Stimulated activated CD4-positive, alpha-beta T cell treated with anti-CD3 and anti-CD28 coated beads, Interleukin-2, amount 100 ng/mL, for 48 hours (primary cell): ENCODE measurements around the gene HBB.

ENCODE experiments used
- DNase-seq, 2 donors: peaks; one replicate each; pipeline ENCODE4 v3.0.0-alpha.2; 2020

HBB gene

DNA sequence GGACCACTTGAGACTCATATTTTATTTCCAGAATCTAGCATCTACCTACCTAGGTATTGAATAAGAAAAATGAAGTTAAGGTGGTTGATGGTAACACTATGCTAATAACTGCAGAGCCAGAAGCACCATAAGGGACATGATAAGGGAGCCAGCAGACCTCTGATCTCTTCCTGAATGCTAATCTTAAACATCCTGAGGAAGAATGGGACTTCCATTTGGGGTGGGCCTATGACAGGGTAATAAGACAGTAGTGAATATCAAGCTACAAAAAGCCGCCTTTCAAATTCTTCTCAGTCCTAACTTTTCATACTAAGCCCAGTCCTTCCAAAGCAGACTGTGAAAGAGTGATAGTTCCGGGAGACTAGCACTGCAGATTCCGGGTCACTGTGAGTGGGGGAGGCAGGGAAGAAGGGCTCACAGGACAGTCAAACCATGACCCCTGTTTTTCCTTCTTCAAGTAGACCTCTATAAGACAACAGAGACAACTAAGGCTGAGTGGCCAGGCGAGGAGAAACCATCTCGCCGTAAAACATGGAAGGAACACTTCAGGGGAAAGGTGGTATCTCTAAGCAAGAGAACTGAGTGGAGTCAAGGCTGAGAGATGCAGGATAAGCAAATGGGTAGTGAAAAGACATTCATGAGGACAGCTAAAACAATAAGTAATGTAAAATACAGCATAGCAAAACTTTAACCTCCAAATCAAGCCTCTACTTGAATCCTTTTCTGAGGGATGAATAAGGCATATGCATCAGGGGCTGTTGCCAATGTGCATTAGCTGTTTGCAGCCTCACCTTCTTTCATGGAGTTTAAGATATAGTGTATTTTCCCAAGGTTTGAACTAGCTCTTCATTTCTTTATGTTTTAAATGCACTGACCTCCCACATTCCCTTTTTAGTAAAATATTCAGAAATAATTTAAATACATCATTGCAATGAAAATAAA, 2.1 kb downstream of the HBB start:
- no peak for DNase-seq

DNA sequence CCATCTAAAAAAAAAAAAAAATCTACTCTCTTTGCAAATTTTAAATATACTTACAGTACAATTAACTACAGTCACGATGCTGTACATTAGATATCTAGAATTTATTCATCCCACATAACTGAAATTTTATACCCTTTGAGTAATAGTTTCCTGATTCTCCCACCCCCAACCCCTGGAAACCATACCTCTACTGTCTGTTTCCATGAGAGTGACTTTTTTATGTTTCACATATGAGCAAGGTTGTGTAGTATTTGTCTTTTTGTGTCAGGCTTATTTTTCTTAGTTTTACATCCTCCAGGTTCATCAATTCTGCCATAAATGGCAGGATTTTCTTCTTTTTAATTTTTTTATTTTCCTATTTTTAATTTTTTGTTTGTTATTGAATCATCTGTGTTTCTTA, 3.2 kb downstream of the HBB start:
- no peak for DNase-seq

DNA sequence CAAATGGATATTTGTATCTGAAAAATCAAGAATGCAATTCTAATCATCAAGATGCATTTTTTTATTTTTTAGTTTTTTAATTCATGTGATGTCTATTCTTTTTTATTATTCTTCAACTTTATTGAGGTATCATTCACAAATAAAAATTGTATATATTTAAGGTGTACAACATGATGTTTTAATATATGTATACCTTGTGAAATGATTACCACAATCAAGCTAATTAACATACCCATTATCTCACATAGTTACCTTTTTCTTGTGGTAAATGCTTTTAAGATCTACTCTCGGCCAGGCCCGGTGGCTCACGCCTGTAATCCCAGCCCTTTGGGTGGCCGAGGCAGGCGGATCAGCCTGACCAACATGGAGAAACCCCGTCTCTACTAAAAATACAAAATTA, 3.7 kb downstream of the HBB start:
- no peak for DNase-seq

DNA sequence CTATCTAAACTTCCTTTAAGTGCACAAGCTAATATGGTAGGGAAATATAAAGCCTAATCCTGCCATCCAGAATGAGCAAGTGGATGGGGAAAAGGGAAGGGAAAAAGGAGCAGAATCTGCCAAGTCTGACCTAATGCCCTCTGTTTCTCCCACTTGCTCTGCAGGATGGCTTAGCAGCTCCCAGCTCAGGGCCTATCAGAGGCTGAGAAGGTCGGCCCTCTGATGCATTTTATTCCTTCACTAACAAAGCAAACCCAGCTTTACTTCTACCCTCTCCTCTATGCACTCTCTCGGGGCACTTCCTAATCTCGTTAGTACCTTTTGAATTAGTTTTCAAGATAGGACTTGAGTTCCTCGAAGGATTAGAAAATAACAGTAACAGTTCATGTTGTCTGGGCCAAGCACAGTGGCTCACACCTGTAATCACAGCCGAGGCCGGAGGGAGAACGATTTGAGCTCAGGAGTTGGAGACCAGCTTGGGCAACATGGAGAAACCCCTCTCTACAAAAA, 16.4 kb downstream of the HBB start:
- no peak for DNase-seq

DNA sequence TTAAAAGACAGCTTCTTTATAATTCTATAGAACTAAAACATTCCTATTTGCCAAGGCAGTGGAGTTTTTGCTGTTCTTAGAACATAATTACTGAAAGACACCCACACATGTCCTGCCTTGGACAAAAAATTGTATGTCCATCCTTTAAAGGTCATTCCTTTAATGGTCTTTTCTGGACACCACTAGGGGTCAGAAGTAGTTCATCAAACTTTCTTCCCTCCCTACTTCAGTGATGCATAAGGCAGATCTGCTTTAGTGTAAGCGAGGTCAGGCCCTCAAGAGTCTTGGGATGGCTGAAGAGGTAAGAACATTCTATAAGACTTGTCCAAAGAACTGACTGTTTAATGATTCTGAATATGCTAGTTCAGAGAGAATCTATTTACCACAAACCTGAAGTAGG, 22.1 kb downstream of the HBB start:
- DNase-seq = no peak

DNA sequence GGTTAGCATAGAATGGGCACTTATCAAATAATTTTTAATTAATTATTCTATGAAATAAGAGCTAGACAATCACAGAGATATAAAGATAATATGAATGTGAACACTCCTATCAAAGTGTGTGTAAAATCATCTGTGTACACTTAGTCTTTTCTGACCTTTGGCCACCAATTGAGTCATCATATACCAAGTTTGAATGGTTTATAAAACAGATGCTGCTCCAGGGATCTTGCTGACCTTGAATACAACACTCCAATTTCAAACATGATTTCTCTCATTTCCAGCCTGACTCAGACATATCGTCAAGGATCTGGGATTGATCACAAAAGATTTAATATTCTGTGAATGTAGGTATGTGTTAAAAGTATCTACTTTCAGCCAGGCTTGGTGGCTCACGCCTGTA, 23.5 kb downstream of the HBB start:
- DNase-seq = no peak

DNA sequence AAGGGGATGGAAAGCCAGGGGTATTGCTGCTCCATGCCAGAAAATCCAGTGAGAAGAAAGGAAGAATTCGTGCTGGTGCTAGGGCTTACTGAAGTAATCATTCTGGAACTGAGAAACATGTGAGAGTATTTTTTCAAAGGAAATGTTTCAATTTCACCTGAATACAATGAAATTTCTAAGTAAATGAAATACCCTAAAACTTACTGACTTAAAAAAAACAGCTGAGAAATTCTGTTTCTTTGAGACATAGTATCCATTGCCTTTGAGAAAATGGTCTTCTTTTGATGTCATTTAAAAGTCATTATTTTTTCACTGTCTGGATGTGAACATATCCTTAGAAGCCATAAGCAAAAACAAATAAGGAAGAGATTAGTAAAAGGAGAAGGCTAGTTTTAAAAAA, 26.3 kb downstream of the HBB start, which contains the start of gene OR51V1:
Gene OR51V1 (minus strand): TSS at position 101 of the 400 bp plus-strand sequence. CDS start 0 bp downstream, at position 101.
- DNase-seq = no peak

DNA sequence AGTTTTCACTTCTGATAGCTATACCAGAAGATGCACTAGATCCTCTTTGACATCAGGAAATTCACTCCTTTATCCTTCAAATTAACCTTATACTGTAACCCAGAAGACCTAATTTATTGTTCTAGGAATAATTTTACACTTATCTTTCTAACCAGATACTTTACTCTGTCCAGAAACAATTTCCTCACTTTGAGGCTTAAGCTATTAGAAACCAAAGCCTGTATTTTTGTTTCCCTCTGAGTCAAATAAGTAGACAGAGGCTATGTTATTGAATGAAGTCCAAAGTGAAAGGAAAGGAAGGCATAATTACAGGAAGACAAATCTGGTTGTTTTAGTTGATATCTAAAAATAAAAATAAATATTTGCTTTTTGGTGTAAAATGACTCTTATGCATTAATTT, 28.6 kb downstream of the HBB start:
- DNase-seq = no peak

DNA sequence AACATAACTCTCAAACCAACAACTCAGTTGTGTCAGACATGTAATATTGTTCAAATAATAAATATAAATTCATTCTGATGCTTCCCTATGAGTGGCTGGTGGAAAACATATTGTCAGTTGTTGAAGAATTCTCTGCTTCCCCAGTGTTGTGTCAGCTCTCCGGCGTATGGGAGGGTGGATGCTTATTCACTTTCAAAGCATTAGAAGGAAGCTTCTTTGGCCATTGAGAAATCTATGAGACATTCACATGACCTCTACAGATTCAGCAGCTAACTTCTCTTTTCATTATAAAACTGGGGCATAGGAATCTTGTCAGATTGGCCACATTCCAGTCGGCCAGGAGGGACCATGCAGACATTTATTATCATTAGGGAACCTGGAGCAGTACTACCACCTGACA, 29.3 kb downstream of the HBB start:
- DNase-seq = no peak

DNA sequence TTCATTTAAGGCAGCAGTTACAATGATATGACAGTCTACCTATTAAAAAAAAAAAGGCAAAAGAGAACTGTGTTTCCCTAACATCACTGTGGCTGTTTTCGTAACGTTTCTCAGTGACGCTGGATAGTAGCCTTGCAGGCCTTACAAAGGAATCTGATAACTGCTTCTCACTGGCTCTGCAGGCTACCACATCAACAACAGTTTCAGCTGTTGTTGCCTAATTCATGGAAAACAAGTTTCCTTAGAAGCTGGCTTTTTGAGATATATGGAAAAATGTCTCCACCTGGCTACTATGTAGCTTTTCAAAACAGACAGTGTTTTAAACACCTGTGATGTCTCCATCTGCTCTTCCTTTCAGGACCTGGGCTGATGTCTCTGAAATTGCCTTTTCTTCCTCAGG, 30.1 kb downstream of the HBB start:
- no peak for DNase-seq

DNA sequence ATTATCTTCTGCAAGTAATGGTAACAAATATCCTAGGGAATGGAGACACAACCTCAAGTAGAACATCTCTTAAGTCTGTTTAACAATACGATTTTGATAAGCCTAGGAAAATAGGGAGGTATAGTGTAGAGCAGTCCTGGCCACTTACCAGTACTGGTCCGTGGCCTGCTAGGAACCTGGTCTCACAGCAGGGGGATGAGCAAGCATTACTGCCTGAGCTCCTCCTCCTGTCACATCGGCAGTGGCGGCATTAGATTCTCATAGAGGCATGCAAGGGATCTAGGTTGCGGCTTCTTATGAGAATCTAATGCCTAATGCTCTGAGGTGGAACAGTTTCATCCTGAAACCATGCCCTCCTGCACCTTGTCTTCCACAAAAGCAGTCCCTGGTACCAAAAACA, 30.8 kb downstream of the HBB start:
- DNase-seq = no peak

DNA sequence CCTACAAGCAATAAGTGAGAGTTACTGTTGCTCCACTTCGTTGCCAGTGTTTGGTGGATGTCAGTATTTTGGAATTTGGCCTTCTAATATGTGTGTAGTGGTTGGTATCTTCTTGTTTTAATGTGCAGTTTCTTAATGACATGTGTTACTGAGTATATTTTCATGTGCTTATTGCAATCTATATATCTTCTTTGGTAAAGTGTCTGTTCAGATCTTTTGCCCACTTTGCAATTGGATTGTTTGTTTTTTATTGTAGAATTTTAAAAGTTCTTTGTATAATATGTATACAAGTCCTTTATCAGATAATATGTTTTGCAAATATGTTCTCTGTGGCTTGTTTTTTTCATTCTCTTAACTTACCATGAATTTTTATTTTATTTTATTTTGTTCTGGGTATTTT, 34.1 kb downstream of the HBB start:
- DNase-seq = no peak

DNA sequence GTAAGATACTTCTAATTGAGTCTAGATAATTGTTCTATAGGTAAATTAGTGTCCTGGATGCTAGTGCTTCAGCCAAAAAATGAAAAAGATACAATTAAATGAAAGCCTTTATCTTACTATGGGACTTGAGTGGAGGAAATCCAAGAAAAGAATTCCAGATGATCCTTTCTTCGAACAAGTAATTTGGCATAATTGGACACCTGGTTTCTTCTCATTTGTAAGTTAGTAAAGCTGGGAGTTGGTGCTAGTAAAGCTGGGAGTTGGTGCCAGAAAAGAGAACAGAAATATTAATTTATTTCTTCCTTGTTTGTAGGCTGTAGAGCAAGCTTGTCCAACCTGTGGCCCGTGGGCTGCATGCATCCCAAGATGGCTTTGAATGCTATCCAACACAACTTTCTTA, 38.7 kb downstream of the HBB start:
- DNase-seq = no peak

DNA sequence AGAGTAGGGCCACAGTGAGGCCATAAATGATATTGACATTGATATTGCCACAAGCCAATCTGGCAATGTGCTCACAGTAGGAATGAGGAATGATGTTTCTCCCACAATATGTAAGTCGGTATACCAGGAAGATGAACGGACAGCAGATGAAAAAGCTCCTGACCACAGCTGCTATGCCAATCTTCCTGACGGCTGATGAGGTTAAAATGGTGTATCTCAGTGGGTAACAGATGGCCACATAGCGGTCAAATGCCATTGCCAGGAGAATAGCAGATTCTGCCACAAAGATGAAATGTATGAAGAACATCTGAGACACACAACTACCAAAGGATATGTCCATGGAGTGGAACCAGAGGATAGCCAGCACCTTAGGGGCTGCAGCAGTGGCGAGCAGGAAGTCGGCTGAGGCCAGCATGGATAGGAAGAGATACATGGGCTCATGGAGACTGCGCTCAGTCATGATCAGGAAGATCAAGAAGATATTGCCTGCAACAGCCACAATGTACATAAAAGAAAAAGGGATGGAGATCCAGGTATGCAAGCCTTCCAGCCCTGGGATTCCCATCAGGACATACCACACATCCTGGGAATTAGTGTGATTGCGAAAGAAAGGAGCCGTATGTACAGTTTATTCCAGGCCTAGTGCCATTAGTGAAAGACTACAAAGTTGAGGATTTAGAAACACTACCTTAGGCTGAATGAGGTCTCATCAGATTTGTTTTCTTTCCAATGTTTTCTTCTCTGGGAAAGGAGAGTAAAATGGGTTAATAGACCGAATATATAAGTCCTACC, 48.6 kb downstream of the HBB start:
- no peak for DNase-seq
